Gastroesophageal sphincter (tissue), 3 donors: ENCODE measurements around the gene EGFR.

ENCODE experiments used
- CTCF ChIP-seq, 4 experiments: fragments of 200-600 bp in 2 of 4; fragments of 450-650 bp in 2 of 4; sonication (generic) in 1 of 4; IDR thresholded peaks; one replicate each; pipeline ENCODE4 v1.5.1; 2017 to 2019; ENCODE audit warnings: antibody characterized with exemption in 4 of 4, mild to moderate bottlenecking in 2 of 4, moderate library complexity in 2 of 4
- EP300 ChIP-seq: sonication (generic); formaldehyde crosslinking; IDR thresholded peaks from one replicate; pipeline ENCODE4 v1.6.1; 2017; ENCODE audit warnings: antibody characterized with exemption, mild to moderate bottlenecking
- POLR2A ChIP-seq, 2 donors: fragments of 450-650 bp; IDR thresholded peaks; one replicate each; pipeline ENCODE4 v1.6.1; 2017; ENCODE audit warnings: antibody characterized with exemption in 2 of 2, mild to moderate bottlenecking in 2 of 2, moderate library complexity in 1 of 2

GRCh38 chr7:55066524-55066923, 47.7 kb downstream of the EGFR start:
- no peak for TF ChIP-seq POLR2A (IDR thresholded peaks at IDR 0.05)
- no peak for TF ChIP-seq CTCF (IDR thresholded peaks at IDR 0.05)
- no peak for TF ChIP-seq EP300
